ENCODE measurements around the gene NR2E3.

NR2E3 gene

DNA sequence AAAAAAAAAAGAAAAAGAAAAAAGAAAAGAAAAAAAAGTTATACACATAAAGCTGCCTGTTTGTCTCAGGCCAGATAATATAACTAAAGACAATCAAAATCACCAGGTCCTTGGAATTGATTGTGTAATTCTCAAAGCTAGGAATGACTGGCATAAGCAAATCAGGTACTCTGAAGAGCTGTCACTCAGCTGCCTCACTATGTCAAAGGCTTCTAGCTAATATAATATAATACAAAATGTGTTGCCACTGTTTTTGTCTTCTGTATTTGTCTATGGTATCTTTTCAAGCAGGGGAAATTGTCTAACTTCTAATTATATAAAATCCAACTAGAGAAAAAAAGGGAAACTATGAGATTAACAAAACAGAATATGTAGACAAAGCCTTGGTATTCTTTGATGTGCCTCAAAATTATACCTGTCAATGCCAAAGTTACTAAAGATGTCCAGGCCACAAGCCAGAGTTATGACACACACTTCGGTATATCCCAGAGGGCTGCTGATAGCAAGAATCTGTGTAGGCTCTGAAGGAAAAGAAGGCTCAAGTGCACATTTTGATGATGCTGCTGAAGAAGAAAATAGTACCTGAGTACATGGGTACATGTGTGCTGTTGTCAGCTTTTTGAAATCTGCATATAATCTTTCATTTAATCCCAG is 37.0 kb upstream of the NR2E3 start:
- DNase-seq (ENCODE audit: low spot score) = no peak
- Histone ChIP-seq H2BK5ac (ENCODE audit: low read length) (no peak overlapping the region), H2AFZ (ENCODE audit: low read length) (no peak overlapping the region), H4K91ac (ENCODE audit: low read depth, low read length, poor library complexity) (no peak overlapping the region), H3K4ac (ENCODE audit: low read length) (no peak overlapping the region), H3K79me1 (ENCODE audit: low read depth, low read length) (no peaks in the 10 kb centered on the region), H2BK12ac (ENCODE audit: low read length) (no peak overlapping the region), H3K4me2 (ENCODE audit: insufficient read depth, low read length, poor library complexity, severe bottlenecking) (no peak overlapping the region), H3K9ac (ENCODE audit: low read depth, low read length, poor library complexity) (no peak overlapping the region), H3K36me3 (replicated peaks in 1 of 2; ENCODE audit: control insufficient read depth in 2 of 2, insufficient read depth in 2 of 2, low read length in 2 of 2) (peaks cover 0 to 2% of the 10 kb centered on the region in 2 donors), H3K27me3 (ENCODE audit: control insufficient read depth in 3 of 3, insufficient read depth in 3 of 3, low read depth in 1 of 3, low read length in 3 of 3) (no peaks in the 10 kb centered on the region), H4K8ac (ENCODE audit: low read depth, low read length) (no peak overlapping the region), H3K4me1 (ENCODE audit: control insufficient read depth in 2 of 2, insufficient read depth in 1 of 2, low read depth in 1 of 2, low read length in 2 of 2) (no peaks in the 10 kb centered on the region), H3K14ac (ENCODE audit: low read length) (no peak overlapping the region), H2BK15ac (ENCODE audit: low read length) (no peak overlapping the region), H3K4me3 (ENCODE audit: low read length in 2 of 2) (no peak overlapping the region), H2BK120ac (ENCODE audit: low read depth, low read length) (no peak overlapping the region), H2AK5ac (ENCODE audit: low read depth, low read length) (no peak overlapping the region), H3K27ac (replicated peaks; ENCODE audit: low read length) (no peak overlapping the region), H3K9me3 (replicated peaks in 1 of 2; ENCODE audit: control insufficient read depth in 2 of 2, insufficient read depth in 1 of 2, low read depth in 1 of 2, low read length in 2 of 2) (no peaks in the 10 kb centered on the region), H3K18ac (ENCODE audit: low read length) (no peak overlapping the region), H3K23ac (ENCODE audit: low read depth, low read length, poor library complexity) (no peak overlapping the region)
- WGBS, 2 donors (ENCODE audit: extremely low coverage in 2 of 2, insufficient read length in 2 of 2, insufficient replicate concordance in 1 of 2) = no CpG with 5 or more reads among the region's 1 CpG

GRCh38 chr15:71775856-71776255 is 34.5 kb upstream of the NR2E3 start:
- H4K8ac ChIP-seq (ENCODE audit: low read depth, low read length) = no peak overlapping the region
- peaks cover 0 to 5% of the 10 kb centered on the region in 2 donors for H3K4me1 ChIP-seq (ENCODE audit: control insufficient read depth in 2 of 2, insufficient read depth in 1 of 2, low read depth in 1 of 2, low read length in 2 of 2)
- H3K36me3 ChIP-seq (replicated peaks in 1 of 2; ENCODE audit: control insufficient read depth in 2 of 2, insufficient read depth in 2 of 2, low read length in 2 of 2) = peaks cover 0 to 2% of the 10 kb centered on the region in 2 donors
- no peak overlapping the region for H2AFZ ChIP-seq (ENCODE audit: low read length)
- no peak overlapping the region for H3K9ac ChIP-seq (ENCODE audit: low read depth, low read length, poor library complexity)
- no peak overlapping the region for H2AK5ac ChIP-seq (ENCODE audit: low read depth, low read length)
- no peaks in the 10 kb centered on the region for H3K27me3 ChIP-seq (ENCODE audit: control insufficient read depth in 3 of 3, insufficient read depth in 3 of 3, low read depth in 1 of 3, low read length in 3 of 3)
- DNase-seq (ENCODE audit: low spot score) = no peak
- no peak overlapping the region for H3K23ac ChIP-seq (ENCODE audit: low read depth, low read length, poor library complexity)
- H3K4me2 ChIP-seq (ENCODE audit: insufficient read depth, low read length, poor library complexity, severe bottlenecking) = no peak overlapping the region
- no peak overlapping the region for H3K18ac ChIP-seq (ENCODE audit: low read length)
- no peak overlapping the region for H2BK15ac ChIP-seq (ENCODE audit: low read length)
- H3K9me3 ChIP-seq (replicated peaks in 1 of 2; ENCODE audit: control insufficient read depth in 2 of 2, insufficient read depth in 1 of 2, low read depth in 1 of 2, low read length in 2 of 2) = no peaks in the 10 kb centered on the region
- H2BK12ac ChIP-seq (ENCODE audit: low read length) = no peak overlapping the region
- H3K4me3 ChIP-seq (ENCODE audit: low read length in 2 of 2) = no peak overlapping the region
- H2BK5ac ChIP-seq (ENCODE audit: low read length) = no peak overlapping the region
- H3K4ac ChIP-seq (ENCODE audit: low read length) = no peak overlapping the region
- no peak overlapping the region for H4K91ac ChIP-seq (ENCODE audit: low read depth, low read length, poor library complexity)
- H3K27ac ChIP-seq (replicated peaks; ENCODE audit: low read length) = no peak overlapping the region
- H3K79me1 ChIP-seq (ENCODE audit: low read depth, low read length) = no peaks in the 10 kb centered on the region
- no peak overlapping the region for H2BK120ac ChIP-seq (ENCODE audit: low read depth, low read length)
- no peak overlapping the region for H3K14ac ChIP-seq (ENCODE audit: low read length)

- no peaks in the 10 kb centered on the region for H3K27me3 ChIP-seq (ENCODE audit: control insufficient read depth in 3 of 3, insufficient read depth in 3 of 3, low read depth in 1 of 3, low read length in 3 of 3)
- H3K4me3 ChIP-seq (ENCODE audit: low read length in 2 of 2) = no peak overlapping the region
- H3K36me3 ChIP-seq (replicated peaks in 1 of 2; ENCODE audit: control insufficient read depth in 2 of 2, insufficient read depth in 2 of 2, low read length in 2 of 2) = peaks cover 0 to 2% of the 10 kb centered on the region in 2 donors
- H2BK5ac ChIP-seq (ENCODE audit: low read length) = no peak overlapping the region
- no peak overlapping the region for H4K8ac ChIP-seq (ENCODE audit: low read depth, low read length)
- DNase-seq (ENCODE audit: low spot score) = no peak
- no peak overlapping the region for H4K91ac ChIP-seq (ENCODE audit: low read depth, low read length, poor library complexity)
- no peak overlapping the region for H3K23ac ChIP-seq (ENCODE audit: low read depth, low read length, poor library complexity)
- WGBS, 2 donors (ENCODE audit: extremely low coverage in 2 of 2, insufficient read length in 2 of 2, insufficient replicate concordance in 1 of 2) = no CpG with 5 or more reads among the region's 3 CpGs
- H3K18ac ChIP-seq (ENCODE audit: low read length) = no peak overlapping the region
- no peak overlapping the region for H2AK5ac ChIP-seq (ENCODE audit: low read depth, low read length)
- H3K4me2 ChIP-seq (ENCODE audit: insufficient read depth, low read length, poor library complexity, severe bottlenecking) = no peak overlapping the region
- no peak overlapping the region for H2AFZ ChIP-seq (ENCODE audit: low read length)
- H3K79me1 ChIP-seq (ENCODE audit: low read depth, low read length) = no peaks in the 10 kb centered on the region
- H2BK15ac ChIP-seq (ENCODE audit: low read length) = no peak overlapping the region
- no peak overlapping the region for H2BK12ac ChIP-seq (ENCODE audit: low read length)
- H3K4ac ChIP-seq (ENCODE audit: low read length) = no peak overlapping the region
- H3K27ac ChIP-seq (replicated peaks; ENCODE audit: low read length) = no peak overlapping the region
- no peaks in the 10 kb centered on the region for H3K9me3 ChIP-seq (replicated peaks in 1 of 2; ENCODE audit: control insufficient read depth in 2 of 2, insufficient read depth in 1 of 2, low read depth in 1 of 2, low read length in 2 of 2)
- no peak overlapping the region for H3K9ac ChIP-seq (ENCODE audit: low read depth, low read length, poor library complexity)
- H3K14ac ChIP-seq (ENCODE audit: low read length) = no peak overlapping the region
- H3K4me1 ChIP-seq (ENCODE audit: control insufficient read depth in 2 of 2, insufficient read depth in 1 of 2, low read depth in 1 of 2, low read length in 2 of 2) = peaks cover 0 to 5% of the 10 kb centered on the region in 2 donors
- H2BK120ac ChIP-seq (ENCODE audit: low read depth, low read length) = no peak overlapping the region
Measured at GRCh38 chr15:71776304-71776703, 34.0 kb upstream of the NR2E3 start.

DNA sequence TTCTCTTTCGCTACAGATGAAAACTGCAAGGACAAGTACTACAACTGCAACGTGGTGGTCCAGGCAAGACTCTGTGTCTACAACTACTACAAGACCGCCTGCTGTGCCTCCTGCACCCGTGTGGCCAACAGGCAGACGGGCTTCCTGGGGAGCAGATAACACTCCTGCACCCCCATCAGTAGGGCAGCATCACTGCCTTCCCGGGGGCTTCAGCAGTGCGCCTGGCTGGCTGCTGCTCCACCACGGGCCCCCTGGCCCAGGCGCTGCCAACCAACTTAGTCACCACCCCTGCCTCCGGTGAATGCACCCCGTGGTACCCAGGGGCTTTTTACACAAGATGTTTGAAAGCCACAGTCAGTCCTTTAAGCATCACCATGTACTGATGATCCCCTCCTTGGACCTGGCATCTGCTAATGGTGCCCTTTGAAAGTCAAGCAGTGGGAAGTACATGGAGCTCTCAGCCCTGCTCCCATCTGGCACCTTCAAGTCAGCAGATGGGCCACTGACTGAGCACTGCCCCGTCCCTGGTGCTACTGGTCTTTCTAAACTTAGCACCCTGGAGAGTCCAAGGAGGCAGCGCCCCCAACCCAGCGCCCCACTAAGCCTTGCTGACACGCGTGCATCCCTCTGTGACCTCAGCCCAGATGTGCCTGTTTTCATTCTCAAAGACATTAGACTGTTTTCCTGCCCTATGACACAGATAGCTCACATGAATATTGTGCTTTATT is 33.0 kb upstream of the NR2E3 start:
- H3K27me3 ChIP-seq (ENCODE audit: control insufficient read depth in 3 of 3, insufficient read depth in 3 of 3, low read depth in 1 of 3, low read length in 3 of 3) = peaks cover 0 to 4% (median 0%) of the 10 kb centered on the region in 3 experiments
- peak overlapping the region; percentile 2 for H2AK5ac ChIP-seq (ENCODE audit: low read depth, low read length)
- no peak overlapping the region for H2BK5ac ChIP-seq (ENCODE audit: low read length)
- no peaks in the 10 kb centered on the region for H3K9me3 ChIP-seq (replicated peaks in 1 of 2; ENCODE audit: control insufficient read depth in 2 of 2, insufficient read depth in 1 of 2, low read depth in 1 of 2, low read length in 2 of 2)
- H2BK15ac ChIP-seq (ENCODE audit: low read length) = peak overlapping the region; percentile 14
- no peak overlapping the region for H3K14ac ChIP-seq (ENCODE audit: low read length)
- H4K8ac ChIP-seq (ENCODE audit: low read depth, low read length) = no peak overlapping the region
- no CpG with 5 or more reads among the region's 16 CpGs for WGBS, 2 donors (ENCODE audit: extremely low coverage in 2 of 2, insufficient read length in 2 of 2, insufficient replicate concordance in 1 of 2)
- H2BK120ac ChIP-seq (ENCODE audit: low read depth, low read length) = no peak overlapping the region
- H3K18ac ChIP-seq (ENCODE audit: low read length) = peak overlapping the region; percentile 45
- no peak overlapping the region for H2AFZ ChIP-seq (ENCODE audit: low read length)
- no peak overlapping the region for H4K91ac ChIP-seq (ENCODE audit: low read depth, low read length, poor library complexity)
- H3K79me1 ChIP-seq (ENCODE audit: low read depth, low read length) = no peaks in the 10 kb centered on the region
- H3K4me1 ChIP-seq (ENCODE audit: control insufficient read depth in 2 of 2, insufficient read depth in 1 of 2, low read depth in 1 of 2, low read length in 2 of 2) = peaks cover 0 to 5% of the 10 kb centered on the region in 2 donors
- H3K27ac ChIP-seq (replicated peaks; ENCODE audit: low read length) = no peak overlapping the region
- no peak overlapping the region for H3K23ac ChIP-seq (ENCODE audit: low read depth, low read length, poor library complexity)
- no peaks in the 10 kb centered on the region for H3K36me3 ChIP-seq (replicated peaks in 1 of 2; ENCODE audit: control insufficient read depth in 2 of 2, insufficient read depth in 2 of 2, low read length in 2 of 2)
- no peak for DNase-seq (ENCODE audit: low spot score)
- H3K4me2 ChIP-seq (ENCODE audit: insufficient read depth, low read length, poor library complexity, severe bottlenecking) = no peak overlapping the region
- H3K4ac ChIP-seq (ENCODE audit: low read length) = no peak overlapping the region
- no peak overlapping the region for H2BK12ac ChIP-seq (ENCODE audit: low read length)
- H3K9ac ChIP-seq (ENCODE audit: low read depth, low read length, poor library complexity) = peak overlapping the region; percentile 73
- peak overlapping the region in 1 of 2 donors; percentile 8 for H3K4me3 ChIP-seq (ENCODE audit: low read length in 2 of 2)
